Frontal cortex (tissue), 4 donors: ENCODE results near the gene RUFY3. TPM values are rescaled to one million over a fixed set of nuclear protein-coding genes. Genes with fewer than 3 reads are reported as not detected.
A peak's percentile ranks its signal among the peaks of the same experiment; 100 is the strongest.
"Not testable (repeated sequence)": the region's sequence is repeated elsewhere in the genome, so short reads cannot be mapped to it uniquely, and the experiment has no call there.

Source experiments
- DNase-seq, 2 donors: peaks; one replicate each; pipeline ENCODE4 v3.0.0; 2012; ENCODE audit warnings: low spot score in 2 of 2
- FAIRE-seq: peaks from 2 replicates; lab custom pipeline; 2012; peaks lifted over from hg19 to GRCh38; lab: Jason Lieb, UNC
- total RNA-seq: library from RNA; depleted of rRNA; stranded (reverse); fragments of >200 nt; gene quantifications from one replicate; pipeline ENCODE4 v1.2.3, GENCODE V29; 2014
- donor health status: control.
- donor health status: control.
- donor health status: control.

Gene RUFY3, protein sequence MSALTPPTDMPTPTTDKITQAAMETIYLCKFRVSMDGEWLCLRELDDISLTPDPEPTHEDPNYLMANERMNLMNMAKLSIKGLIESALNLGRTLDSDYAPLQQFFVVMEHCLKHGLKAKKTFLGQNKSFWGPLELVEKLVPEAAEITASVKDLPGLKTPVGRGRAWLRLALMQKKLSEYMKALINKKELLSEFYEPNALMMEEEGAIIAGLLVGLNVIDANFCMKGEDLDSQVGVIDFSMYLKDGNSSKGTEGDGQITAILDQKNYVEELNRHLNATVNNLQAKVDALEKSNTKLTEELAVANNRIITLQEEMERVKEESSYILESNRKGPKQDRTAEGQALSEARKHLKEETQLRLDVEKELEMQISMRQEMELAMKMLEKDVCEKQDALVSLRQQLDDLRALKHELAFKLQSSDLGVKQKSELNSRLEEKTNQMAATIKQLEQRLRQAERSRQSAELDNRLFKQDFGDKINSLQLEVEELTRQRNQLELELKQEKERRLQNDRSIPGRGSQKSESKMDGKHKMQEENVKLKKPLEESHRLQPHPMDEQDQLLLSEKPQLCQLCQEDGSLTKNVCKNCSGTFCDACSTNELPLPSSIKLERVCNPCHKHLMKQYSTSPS
- total RNA-seq: 669 TPM

DNA sequence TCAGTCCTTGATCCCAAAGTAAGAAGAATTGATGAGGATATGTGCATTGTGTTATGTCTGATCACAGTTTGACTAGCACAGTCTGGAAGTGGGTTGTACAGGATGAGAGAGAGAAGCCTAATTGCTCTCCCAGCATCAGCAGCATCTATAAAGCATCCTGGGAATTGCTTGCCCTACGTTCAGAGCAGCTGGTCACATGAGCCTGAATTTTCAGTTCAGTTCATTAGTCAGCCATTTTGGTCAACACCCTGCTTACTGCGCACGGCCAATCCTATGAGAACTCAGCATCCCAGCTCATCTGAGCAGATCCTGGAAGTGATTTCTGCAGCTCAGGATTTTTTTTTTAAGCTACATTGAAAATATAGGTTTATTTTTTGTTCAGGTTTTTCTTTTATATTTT is at the start of gene RUFY3:
Gene RUFY3, plus strand, starts transcription at position 218 of the 400 bp plus-strand sequence. CDS start 610 bp downstream, outside the sequence.
- DNase-seq: peak; percentile 55
- no peak for FAIRE-seq

DNA sequence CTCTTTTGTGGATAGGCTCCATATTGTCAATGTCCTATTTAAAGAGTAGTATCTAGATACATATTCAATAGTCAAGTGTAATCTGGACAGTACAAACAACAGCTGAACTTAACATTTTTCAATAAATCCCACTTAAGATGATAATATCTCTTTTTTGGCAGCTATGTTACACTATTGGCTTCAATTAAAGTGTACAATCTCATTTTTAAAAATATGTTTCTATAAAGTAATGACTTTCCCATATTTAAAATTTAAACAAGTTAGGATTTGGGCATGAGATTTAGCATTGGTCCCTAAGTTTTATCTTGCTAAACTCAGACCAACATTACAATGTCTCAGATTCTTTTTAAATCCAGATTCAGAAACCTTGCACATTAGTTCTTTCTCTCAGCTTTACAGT is 47.6 kb upstream of the RUFY3 start:
- DNase-seq: no peak
- FAIRE-seq: no peak

DNA sequence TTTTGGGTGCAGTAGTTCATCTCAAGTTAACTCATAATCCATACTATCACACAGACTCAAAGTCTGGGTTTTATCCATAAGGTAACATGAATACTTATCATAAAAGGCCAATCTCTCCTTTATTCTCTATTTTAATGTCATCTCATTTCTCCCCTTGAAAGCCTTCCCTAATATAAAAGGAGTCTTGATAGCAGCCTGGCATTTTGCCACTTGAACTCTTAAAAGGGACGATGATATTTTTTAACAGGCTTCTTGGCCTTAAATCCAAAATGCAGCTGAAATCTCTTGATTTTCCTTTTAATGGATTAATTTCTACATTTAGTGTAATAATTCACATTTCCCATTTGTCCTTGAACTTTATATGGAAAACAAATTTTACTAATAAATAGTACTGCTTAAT is 47.0 kb upstream of the RUFY3 start:
- DNase-seq (no peak), FAIRE-seq (no peak)

DNA sequence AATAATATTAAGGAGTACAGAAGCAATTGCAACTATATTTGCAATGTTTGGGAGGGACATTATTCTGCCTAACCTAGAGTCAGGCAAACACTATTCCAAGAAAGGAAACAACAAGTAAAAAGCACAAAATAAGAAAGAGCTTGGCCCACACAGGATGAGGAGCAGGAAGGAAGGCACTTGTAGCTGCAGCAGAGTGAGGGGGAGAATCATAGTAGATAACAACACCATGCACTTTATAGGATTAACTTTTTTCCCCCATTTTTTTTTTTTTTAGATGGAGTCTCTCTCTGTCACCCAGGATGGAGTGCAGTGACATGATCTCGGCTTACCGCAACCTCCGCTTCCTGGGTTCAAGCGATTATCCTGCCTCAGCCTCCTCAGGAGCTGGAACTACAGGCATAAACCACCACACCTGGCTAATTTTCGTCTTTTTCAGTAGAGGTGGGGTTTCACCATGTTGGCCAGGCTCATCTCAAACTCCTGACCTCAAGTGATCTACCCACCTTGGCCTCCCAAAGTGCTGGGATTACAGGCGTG is 45.1 kb upstream of the RUFY3 start:
- FAIRE-seq: no peak
- no peak for DNase-seq

DNA sequence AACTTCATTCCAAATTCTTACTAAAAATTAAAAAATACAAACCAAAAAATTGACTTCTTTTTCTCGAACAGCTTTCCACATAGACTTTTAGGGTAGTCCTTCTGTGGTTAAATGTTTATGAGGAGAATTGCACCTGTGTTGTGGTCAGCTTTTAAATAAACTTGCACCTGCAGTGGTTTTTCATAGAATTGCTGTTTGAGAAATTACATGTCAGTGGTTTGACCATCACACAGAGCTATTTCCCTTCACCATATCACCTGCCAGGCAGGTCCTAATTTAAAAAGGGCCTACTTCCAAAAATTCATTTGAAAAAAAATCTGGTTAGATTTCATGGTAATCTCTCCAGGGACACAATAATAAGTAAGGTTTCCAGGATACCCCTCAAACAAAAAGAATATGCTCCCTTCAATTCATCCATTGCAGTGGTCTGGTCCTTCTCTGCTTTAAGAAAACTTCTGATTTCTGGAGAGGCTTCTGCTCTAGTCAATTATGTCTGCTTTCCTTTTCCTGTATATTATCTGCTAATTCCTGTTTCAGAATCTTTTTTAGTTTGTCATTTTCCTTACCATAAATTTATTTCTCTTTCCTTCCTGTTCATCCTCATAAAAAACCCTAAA is 43.3 kb upstream of the RUFY3 start:
- FAIRE-seq (no peak), DNase-seq (no peak)

DNA sequence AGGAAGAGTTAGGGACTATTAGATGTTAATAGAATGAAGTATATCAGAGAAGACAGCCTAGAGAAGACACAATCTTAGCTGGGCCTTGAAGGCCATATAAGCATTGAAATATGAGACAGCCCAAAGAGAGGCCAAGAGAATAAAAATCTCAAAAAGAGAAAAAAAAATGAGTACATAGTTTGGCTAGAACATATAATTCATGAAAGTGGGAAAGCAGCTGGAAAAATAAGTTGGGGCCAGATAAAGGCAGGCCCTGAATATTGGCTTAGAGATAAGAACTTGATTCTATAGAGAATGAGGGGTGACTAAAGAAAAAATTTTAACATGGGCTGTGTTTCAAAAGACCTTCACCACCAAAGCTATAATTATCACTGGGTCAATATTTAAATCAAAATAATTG is 40.8 kb upstream of the RUFY3 start:
- no peak for FAIRE-seq

DNA sequence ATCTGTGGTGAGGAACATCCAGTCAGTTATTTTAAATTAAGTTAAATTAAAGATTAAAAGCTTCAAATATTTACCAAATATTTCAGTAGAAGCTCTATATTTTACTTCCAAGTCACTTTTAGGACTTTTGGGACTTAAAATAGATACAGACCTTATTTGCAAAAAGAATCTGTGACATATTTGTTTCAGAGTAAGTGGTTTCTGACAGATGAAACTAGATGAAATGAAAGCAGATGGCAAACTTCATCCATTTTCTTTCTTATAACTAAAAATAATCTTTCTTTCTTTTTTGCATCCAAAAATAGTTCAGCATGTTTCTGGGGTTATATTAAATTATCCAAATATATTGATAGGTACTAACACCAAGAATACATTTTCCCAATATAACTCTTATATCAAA is 40.1 kb upstream of the RUFY3 start:
- FAIRE-seq (no peak), DNase-seq (no peak)

More for the DNA sequence above, 40.8 kb upstream of the RUFY3 start:
- no peak for DNase-seq

DNA sequence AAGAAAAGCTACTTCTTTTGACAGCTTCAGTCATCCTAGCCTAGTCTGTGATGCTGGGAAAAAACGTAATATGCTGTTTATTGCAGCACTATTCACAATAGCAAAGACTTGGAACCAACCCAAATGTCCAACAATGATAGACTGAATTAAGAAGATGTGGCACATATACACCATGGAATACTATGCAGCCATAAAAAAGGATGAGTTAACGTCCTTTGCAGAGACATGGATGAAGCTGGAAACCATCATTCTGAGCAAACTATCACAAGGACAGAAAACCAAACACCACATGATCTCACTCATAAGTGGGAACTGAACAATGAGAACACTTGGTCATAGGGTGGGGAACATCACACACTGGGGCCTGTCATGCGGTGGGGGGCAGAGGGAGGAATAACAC is 39.6 kb upstream of the RUFY3 start:
- FAIRE-seq: not testable (repeated sequence)

DNA sequence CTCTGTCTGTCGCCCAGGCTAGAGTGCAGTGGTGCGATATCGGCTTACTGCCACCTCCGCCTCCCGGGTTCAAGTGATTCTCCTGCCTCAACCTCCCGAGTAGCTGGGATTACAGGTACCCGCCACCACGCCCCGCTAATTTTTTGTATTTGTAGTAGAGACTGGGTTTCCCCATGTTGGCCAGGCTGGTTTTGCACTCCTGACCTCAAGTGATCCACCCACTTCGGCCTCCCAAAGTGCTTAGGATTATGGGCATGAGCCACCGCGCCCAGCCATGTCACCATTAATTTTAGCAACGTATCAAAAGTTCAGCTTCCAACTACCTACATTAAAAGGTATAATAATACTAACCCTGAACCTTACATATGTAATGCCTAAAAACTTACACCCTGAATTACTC is 34.4 kb upstream of the RUFY3 start:
- DNase-seq: no peak
- FAIRE-seq: no peak

More for the DNA sequence above, 39.6 kb upstream of the RUFY3 start:
- DNase-seq: not testable (repeated sequence)

DNA sequence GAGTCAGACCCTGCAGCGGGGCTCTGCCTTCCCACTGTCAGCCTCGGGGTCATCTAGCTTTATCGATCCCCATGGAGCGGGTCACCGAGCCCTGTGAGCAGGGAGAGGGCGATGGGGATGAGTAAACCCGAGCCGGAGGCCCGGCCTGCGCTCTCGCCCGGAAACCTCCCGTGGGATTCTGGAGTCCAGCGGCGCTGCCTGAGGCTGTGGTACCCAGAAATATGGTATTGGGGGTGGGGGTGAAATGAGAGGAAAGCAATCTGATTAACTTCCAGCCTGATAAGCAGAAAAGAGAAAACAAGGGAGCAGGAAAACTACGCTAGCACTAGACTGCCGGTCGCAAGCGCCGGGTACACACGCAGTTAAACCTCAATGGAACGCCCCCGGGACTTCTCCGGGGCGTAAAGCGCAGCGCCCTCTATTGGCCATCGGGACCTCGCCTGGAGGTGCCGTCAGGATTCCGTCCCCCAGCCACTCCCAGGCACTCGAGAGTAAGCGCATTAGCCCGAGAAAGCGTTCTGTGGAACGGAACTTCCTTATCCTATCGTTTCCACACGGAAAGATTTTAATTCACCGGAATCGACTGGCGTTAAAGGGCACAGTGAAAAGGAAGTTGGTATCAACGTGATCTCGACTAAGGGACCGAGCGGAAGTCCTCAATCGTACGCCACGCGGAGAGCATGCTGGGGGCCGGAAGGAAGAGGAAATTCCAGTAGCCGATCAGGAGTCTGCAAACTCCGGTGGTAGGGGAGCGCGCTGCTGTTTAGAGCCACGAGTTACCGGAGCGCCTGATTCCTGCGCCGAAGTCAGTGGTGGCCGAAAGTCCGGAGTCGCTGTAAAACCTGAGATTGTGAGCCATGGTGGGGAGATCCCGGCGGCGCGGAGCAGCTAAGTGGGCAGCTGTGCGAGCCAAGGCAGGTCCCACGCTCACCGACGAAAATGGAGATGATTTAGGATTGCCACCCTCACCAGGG is 33.7 kb upstream of the RUFY3 start, which contains the start of gene UTP3:
Gene UTP3, plus strand, starts transcription at position 712 of the 974 bp plus-strand sequence. Its CDS starts 146 bp downstream, at position 858.
- peak; percentile 77 for FAIRE-seq
- DNase-seq: peak; percentile 68 to 84

DNA sequence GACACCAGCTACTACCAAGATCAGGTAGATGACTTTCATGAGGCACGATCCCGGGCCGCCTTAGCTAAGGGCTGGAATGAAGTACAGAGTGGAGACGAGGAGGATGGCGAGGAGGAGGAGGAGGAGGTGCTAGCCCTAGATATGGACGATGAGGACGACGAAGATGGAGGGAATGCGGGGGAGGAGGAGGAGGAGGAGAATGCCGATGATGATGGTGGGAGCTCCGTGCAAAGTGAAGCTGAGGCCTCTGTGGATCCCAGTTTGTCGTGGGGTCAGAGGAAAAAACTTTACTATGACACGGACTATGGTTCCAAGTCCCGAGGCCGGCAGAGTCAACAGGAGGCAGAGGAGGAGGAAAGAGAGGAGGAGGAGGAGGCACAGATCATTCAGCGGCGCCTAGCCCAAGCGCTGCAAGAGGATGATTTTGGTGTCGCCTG is 33.0 kb upstream of the RUFY3 start:
- DNase-seq: no peak
- FAIRE-seq: no peak

DNA sequence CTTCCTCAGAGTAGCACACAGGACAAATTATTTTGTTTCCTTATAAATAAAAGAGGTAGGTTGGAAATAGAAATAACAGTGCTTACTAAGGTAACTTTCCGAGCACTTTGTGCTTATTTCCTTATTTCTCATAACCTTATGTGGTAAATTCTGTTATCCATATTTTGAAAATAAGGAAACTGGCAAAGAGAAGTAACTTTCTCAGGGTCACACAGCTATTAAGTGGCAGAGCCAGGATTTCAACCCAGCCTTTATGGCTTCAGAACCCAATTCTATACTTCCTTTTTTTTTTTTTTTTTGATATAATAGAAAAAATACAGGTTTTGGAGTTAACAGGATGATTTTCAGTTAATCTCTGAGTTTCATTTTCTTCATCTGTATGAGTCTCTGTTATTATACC is 30.1 kb upstream of the RUFY3 start:
- no peak for DNase-seq
- FAIRE-seq: no peak

DNA sequence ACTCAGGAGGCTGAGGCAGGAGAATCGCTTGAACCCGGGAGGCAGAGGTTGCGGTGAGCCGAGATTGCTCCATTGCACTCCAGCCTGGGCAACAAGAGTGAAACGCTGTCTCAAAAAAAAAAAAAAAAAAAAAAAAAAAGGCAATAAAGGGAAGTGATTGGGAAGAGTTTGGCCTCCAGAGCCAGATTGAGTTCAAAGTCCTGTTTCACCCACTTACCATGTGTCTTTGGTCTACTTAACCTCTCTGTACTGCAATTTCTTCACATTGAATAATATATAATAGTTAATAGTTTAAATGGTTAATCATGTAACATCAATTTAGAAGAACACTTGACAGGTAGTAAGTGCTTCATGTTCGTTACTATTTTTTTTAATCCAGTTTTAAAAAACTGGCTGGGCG is 27.1 kb upstream of the RUFY3 start:
- not testable (repeated sequence) for FAIRE-seq

DNA sequence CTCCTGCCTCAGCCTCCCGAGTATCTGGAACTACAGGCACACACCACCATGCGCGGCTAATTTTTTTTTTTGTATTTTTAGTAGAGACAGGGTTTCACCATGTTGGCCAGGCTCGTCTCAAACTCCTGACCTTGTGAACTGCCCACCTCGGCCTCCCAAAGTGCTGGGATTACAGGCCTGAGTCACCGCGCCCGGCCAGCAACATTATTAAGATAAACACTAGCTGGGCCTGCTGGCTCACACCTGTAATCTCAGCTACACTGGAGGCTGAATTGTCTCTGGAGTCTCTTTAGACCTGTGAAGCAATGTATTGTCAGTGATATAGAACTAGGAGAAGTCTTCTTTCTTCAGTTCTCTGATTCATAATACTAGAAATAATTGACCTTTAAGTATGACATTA is 23.3 kb upstream of the RUFY3 start:
- not testable (repeated sequence) for FAIRE-seq, DNase-seq

More for the DNA sequence above, 27.1 kb upstream of the RUFY3 start:
- not testable (repeated sequence) for DNase-seq

DNA sequence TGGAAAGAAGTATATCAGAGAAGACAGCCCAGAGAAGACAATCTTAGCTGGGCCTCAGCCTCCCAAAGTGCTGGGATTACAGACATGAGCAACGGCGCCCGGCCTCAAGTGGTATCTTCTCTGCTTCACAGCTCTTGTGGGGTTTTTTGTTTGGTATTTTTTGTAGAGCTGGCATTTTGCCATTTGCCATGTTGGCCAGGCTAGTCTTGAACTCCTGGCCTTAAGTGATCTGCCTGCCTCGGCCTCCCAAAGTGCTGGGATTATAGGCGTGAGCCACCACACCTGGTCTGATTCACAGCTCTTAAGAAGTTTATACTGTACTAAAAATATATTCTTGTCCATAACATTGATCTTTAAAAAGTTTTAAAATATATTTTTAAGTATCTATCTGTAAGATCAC is 21.1 kb upstream of the RUFY3 start:
- FAIRE-seq (no peak), DNase-seq (no peak)

DNA sequence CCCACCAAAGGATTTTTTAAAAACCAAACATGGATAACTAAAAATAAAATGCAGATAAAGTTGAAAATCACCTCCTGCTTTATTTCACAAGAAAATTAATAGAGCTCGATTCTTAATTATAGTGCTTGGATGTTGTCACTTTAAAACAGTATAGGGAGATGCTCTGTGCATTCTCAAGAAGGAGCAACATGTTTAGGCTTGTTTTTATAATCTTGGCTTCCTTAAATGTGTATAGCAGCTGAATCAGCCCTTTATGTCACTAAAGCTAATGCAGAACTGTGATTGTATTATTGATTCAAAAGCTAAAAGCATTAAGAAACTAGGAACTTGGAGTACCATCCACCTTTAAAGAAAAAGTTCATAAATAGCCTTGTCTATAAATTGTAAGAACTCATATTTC is 20.5 kb upstream of the RUFY3 start:
- no peak for FAIRE-seq
- no peak for DNase-seq

DNA sequence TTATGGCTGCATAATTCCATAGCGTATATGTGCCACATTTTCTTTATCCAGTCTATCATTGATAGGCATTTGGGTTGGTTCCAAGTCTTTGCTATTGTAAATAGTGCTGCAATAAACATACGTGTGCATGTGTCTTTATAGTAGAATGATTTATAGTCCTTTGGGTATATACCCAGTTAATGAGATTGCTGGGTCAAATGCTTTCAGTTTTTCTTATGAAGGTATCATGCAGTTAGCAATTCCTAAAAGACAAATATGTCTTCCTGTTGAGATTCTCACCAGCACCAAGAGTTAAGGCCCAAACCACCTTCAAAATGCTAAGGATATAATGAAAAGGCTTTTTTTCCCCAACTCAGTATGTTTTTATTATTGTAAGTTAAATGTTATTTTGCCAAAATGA is 19.2 kb upstream of the RUFY3 start:
- not testable (repeated sequence) for DNase-seq, FAIRE-seq

DNA sequence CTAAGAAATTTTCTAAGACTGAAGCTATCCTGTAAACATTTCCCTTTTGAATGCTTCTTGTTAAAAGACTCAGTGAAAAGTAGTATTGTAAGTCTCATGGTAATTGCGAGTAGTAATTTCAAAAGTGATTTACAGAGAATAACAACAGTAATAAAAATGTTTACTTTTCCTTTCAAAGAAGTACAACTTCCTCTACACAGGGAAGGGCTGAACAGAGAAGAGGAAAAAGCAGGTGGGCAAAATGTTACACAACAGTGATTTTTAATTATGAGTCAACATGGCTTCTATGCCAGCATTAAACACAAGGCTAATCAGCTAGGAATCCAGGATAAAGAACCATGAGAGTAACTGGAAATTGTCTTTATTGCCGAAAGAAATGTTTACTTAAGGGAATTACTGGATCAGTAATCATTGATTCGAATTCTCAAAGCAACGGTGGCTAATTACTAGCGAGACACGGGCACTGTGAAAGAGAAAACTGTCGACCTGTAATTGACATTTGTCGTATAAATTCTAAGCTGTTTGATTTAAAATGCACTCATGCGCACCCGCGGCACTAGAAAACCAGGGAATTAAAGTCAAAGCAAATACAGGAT is 18.0 kb upstream of the RUFY3 start:
- no peak for DNase-seq
- FAIRE-seq: no peak
